ENCODE measurements around the gene OAS2. TPM values are rescaled to one million over a fixed set of nuclear protein-coding genes. Genes with fewer than 3 reads are reported as not detected.

The OAS2 gene
- total RNA-seq, 2 donors from 2014 or later: 6.0 to 6.8 TPM

DNA sequence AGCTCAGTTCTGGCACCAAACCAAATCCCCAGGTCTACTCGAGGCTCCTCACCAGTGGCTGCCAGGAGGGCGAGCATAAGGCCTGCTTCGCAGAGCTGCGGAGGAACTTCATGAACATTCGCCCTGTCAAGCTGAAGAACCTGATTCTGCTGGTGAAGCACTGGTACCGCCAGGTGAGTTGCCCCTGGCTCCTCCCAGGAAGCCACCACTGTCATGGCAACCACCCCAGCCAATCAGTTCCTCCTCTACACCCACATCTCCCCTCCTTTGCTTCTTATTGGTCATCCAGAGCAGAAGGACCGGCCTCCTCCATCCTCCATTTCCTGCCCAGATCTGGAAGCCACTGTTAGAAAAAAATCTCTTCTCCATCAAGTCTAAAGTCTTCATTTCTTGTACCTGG lies 17.2 kb upstream of the OAS2 start:
- Histone ChIP-seq H3K36me3 (peaks cover 22% of the 10 kb centered on the region), H3K27me3 (no peaks in the 10 kb centered on the region), H3K4me3 (no peak overlapping the region), H3K9me3 (peaks cover 0 to 12% of the 10 kb centered on the region in 2 donors), H3K27ac (no peak overlapping the region), H3K4me1 (no peaks in the 10 kb centered on the region)
- TF ChIP-seq, protein P1, sequence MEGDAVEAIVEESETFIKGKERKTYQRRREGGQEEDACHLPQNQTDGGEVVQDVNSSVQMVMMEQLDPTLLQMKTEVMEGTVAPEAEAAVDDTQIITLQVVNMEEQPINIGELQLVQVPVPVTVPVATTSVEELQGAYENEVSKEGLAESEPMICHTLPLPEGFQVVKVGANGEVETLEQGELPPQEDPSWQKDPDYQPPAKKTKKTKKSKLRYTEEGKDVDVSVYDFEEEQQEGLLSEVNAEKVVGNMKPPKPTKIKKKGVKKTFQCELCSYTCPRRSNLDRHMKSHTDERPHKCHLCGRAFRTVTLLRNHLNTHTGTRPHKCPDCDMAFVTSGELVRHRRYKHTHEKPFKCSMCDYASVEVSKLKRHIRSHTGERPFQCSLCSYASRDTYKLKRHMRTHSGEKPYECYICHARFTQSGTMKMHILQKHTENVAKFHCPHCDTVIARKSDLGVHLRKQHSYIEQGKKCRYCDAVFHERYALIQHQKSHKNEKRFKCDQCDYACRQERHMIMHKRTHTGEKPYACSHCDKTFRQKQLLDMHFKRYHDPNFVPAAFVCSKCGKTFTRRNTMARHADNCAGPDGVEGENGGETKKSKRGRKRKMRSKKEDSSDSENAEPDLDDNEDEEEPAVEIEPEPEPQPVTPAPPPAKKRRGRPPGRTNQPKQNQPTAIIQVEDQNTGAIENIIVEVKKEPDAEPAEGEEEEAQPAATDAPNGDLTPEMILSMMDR (IDR thresholded peaks at IDR 0.05): no peak
- no peak for DNase-seq (ENCODE audit: low spot score)

- no peak overlapping the region for H3K27ac ChIP-seq
- H3K36me3 ChIP-seq: peaks cover 22% of the 10 kb centered on the region
- no peak for DNase-seq (ENCODE audit: low spot score)
- TF ChIP-seq, protein P1 (IDR thresholded peaks at IDR 0.05): no peak
- H3K4me1 ChIP-seq: no peaks in the 10 kb centered on the region
- H3K9me3 ChIP-seq: peaks cover 0 to 12% of the 10 kb centered on the region in 2 donors
- no peak overlapping the region for H3K4me3 ChIP-seq
- H3K27me3 ChIP-seq: no peaks in the 10 kb centered on the region
These were observed 16.8 kb upstream of the OAS2 start for GRCh38 chr12:112961536-112961935.

DNA sequence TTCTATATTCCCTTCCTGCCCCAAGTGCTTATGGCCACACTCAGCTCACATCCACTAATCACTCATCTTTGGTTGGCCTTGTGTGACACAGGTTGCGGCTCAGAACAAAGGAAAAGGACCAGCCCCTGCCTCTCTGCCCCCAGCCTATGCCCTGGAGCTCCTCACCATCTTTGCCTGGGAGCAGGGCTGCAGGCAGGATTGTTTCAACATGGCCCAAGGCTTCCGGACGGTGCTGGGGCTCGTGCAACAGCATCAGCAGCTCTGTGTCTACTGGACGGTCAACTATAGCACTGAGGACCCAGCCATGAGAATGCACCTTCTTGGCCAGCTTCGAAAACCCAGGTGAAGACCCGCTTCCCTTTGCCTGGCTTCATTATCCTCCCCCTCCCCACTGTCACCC lies 15.8 kb upstream of the OAS2 start:
- Histone ChIP-seq H3K4me1 (no peaks in the 10 kb centered on the region), H3K9me3 (peaks cover 0 to 12% of the 10 kb centered on the region in 2 donors), H3K27ac (no peak overlapping the region), H3K4me3 (no peak overlapping the region), H3K36me3 (peaks cover 22% of the 10 kb centered on the region), H3K27me3 (no peaks in the 10 kb centered on the region)
- DNase-seq (ENCODE audit: low spot score): peak; percentile 44
- TF ChIP-seq, protein P1 (IDR thresholded peaks at IDR 0.05): no peak

DNA sequence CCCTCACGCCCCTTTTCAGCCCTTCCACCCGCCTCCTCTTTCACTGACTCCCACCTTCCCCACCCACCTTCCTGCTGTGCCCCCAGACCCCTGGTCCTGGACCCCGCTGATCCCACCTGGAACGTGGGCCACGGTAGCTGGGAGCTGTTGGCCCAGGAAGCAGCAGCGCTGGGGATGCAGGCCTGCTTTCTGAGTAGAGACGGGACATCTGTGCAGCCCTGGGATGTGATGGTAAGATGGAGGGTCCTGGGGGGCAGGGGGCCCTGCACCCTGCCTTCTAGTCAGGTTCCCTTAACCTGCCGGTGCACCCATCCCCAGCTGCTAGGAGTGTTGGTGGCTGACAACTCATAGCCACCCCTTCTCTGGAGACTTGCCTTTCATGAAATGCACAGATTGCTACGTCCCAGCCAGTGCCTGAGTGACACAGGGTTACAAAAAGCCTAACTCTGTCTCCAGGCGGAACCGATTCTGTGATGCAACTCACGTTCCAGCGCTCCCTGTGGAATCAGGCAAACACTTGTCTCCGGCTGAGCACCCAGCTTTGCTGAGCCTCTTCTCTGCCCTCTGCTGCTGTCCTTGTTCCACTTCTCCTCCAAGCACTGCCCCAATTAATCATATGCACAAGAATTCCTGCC lies 15.0 kb upstream of the OAS2 start:
- no peak for DNase-seq (ENCODE audit: low spot score)
- Histone ChIP-seq H3K36me3 (peaks cover 22% of the 10 kb centered on the region), H3K4me3 (no peak overlapping the region), H3K27me3 (no peaks in the 10 kb centered on the region), H3K27ac (no peak overlapping the region), H3K4me1 (no peaks in the 10 kb centered on the region), H3K9me3 (peaks cover 0 to 12% of the 10 kb centered on the region in 2 donors)
- TF ChIP-seq, protein P1 (IDR thresholded peaks at IDR 0.05): no peak

DNA sequence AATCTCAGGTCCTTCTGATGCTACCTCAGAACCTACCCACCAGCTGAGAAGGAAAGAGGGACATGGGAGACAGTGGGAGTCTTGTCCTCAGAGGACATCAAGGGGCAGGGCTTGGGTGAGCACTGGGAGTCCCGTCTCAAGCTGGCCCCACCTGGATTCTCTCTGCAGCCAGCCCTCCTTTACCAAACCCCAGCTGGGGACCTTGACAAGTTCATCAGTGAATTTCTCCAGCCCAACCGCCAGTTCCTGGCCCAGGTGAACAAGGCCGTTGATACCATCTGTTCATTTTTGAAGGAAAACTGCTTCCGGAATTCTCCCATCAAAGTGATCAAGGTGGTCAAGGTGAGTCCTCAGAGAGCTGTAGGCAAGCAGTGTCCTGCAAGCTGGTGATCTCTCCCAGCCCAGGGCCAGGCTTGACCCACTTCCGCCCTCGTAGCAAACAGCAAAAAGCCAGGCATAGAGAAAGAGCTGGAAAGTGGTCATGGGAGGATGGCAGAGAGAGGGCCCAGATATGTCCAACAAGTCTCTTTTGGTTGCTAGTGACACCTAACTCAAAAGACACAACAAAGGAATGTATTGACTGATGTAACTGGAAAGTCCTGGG lies 14.2 kb upstream of the OAS2 start:
- TF ChIP-seq, protein P1 (IDR thresholded peaks at IDR 0.05): no peak
- no peak for DNase-seq (ENCODE audit: low spot score)

More for the DNA sequence above, 14.2 kb upstream of the OAS2 start:
- no peaks in the 10 kb centered on the region for H3K4me1 ChIP-seq
- H3K4me3 ChIP-seq: no peak overlapping the region
- peaks cover 0 to 8% of the 10 kb centered on the region in 2 donors for H3K9me3 ChIP-seq
- H3K27me3 ChIP-seq: no peaks in the 10 kb centered on the region
- H3K27ac ChIP-seq: no peak overlapping the region
- peaks cover 22% of the 10 kb centered on the region for H3K36me3 ChIP-seq
